ENCODE results near the gene PDE4B. TPM values are rescaled to one million over a fixed set of nuclear protein-coding genes. Genes with fewer than 3 reads are reported as not detected.

PDE4B gene
- total RNA-seq, 4 donors from 2014 or later: 5.5 to 13.6 (median 9.3) TPM

- intact Hi-C loops (cut with DNase I; ENCODE audit: low total_unique reads): no loop called here
- WGBS, 2 donors: 82 to 87% methylated on average over 3 of the region's 3 CpGs
- no peak for DNase-seq (ENCODE audit: low spot score in 2 of 2)
- no peak for TF ChIP-seq POLR2A (IDR thresholded peaks at IDR 0.05)
- no peak for TF ChIP-seq CTCF (IDR thresholded peaks at IDR 0.05)
- no peak overlapping the region for H3K4me3 ChIP-seq (ENCODE audit: low read depth, poor library complexity, severe bottlenecking)
Observed at GRCh38 chr1:66266756-66267155, 474.1 kb downstream of the PDE4B start.

GRCh38 chr1:66267201-66267940, 474.7 kb downstream of the PDE4B start:
- no peak overlapping the region for H3K4me3 ChIP-seq (ENCODE audit: low read depth, poor library complexity, severe bottlenecking)
- TF ChIP-seq POLR2A (IDR thresholded peaks at IDR 0.05) (no peak), CTCF (IDR thresholded peaks at IDR 0.05) (no peak)
- WGBS, 2 donors: 60 to 63% methylated on average over 7 of the region's 7 CpGs
- intact Hi-C loops (cut with DNase I; ENCODE audit: low total_unique reads): no loop called here
- DNase-seq (ENCODE audit: low spot score in 2 of 2): no peak

GRCh38 chr1:66269222-66269621, 476.5 kb downstream of the PDE4B start:
- intact Hi-C loops (cut with DNase I; ENCODE audit: low total_unique reads): no loop called here
- no peak for DNase-seq (ENCODE audit: low spot score in 2 of 2)
- WGBS, 2 donors: 75 to 86% methylated on average over 5 of the region's 5 CpGs
- TF ChIP-seq CTCF (IDR thresholded peaks at IDR 0.05): no peak
- TF ChIP-seq POLR2A (IDR thresholded peaks at IDR 0.05): no peak
- no peak overlapping the region for H3K4me3 ChIP-seq (ENCODE audit: low read depth, poor library complexity, severe bottlenecking)

GRCh38 chr1:66270119-66270812, 477.6 kb downstream of the PDE4B start:
- no peak overlapping the region for H3K4me3 ChIP-seq (ENCODE audit: low read depth, poor library complexity, severe bottlenecking)
- no peak for TF ChIP-seq POLR2A (IDR thresholded peaks at IDR 0.05)
- no peak for TF ChIP-seq CTCF (IDR thresholded peaks at IDR 0.05)
- intact Hi-C loops (cut with DNase I; ENCODE audit: low total_unique reads): no loop called here
- DNase-seq (ENCODE audit: low spot score in 2 of 2): peak in 1 of 2 donors; percentile 53
- WGBS, 2 donors: 74 to 76% methylated on average over 5 of the region's 5 CpGs

GRCh38 chr1:66271216-66271903, 478.7 kb downstream of the PDE4B start:
- intact Hi-C loops (cut with DNase I; ENCODE audit: low total_unique reads): no loop called here
- TF ChIP-seq CTCF (IDR thresholded peaks at IDR 0.05) (no peak), POLR2A (IDR thresholded peaks at IDR 0.05) (no peak)
- no peak overlapping the region for H3K4me3 ChIP-seq (ENCODE audit: low read depth, poor library complexity, severe bottlenecking)
- peak; percentile 90 to 94 for DNase-seq (ENCODE audit: low spot score in 2 of 2)
- WGBS, 2 donors: 8 to 16% methylated on average over 8 of the region's 8 CpGs

All from lower leg skin (tissue), 4 donors.